ENCODE results near the gene NMRK2.

GRCh38 chr19:3984908-3985642 is 52.2 kb downstream of the NMRK2 start, which contains the start of gene EEF2:
- TF ChIP-seq CTCF (IDR thresholded peaks at IDR 0.05): peak in 1 of 3 experiments; percentile 27
- TF ChIP-seq POLR2A (IDR thresholded peaks at IDR 0.05; ENCODE audit: low read depth): peak; percentile 99
- peak; percentile 100 for TF ChIP-seq POLR2AphosphoS5 (IDR thresholded peaks at IDR 0.05)

Data from esophagus muscularis mucosa (tissue), 3 donors.